HG02798 (cell line): ENCODE results near the gene SMAD3.

Experiments used
- ATAC-seq: cut with Tn5 transposase; IDR thresholded peaks from one replicate; pipeline ENCODE4 v1.9.1; 2021; ENCODE audit warnings: mild to moderate bottlenecking; ENCODE audit not compliant: unreplicated experiment, poor library complexity

SMAD3 gene

DNA sequence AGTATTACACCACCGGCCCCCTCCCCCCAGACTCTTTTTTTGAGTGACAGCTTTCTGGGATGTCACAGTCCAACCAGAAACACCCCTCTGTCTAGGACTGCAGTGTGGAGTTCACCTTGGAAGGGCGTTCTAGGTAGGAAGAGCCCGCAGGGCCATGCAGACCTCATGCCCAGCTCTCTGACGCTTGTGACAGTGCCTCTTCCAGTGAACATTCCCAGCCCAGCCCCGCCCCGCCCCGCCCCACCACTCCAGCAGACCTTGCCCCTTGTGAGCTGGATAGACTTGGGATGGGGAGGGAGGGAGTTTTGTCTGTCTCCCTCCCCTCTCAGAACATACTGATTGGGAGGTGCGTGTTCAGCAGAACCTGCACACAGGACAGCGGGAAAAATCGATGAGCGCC, 125.4 kb downstream of the SMAD3 start:
- ATAC-seq: no peak

- no peak for ATAC-seq
Observed at GRCh38 chr15:67192185-67192820, 126.9 kb downstream of the SMAD3 start.

- no peak for ATAC-seq
Observed at GRCh38 chr15:67193223-67193990, 128.0 kb downstream of the SMAD3 start.

DNA sequence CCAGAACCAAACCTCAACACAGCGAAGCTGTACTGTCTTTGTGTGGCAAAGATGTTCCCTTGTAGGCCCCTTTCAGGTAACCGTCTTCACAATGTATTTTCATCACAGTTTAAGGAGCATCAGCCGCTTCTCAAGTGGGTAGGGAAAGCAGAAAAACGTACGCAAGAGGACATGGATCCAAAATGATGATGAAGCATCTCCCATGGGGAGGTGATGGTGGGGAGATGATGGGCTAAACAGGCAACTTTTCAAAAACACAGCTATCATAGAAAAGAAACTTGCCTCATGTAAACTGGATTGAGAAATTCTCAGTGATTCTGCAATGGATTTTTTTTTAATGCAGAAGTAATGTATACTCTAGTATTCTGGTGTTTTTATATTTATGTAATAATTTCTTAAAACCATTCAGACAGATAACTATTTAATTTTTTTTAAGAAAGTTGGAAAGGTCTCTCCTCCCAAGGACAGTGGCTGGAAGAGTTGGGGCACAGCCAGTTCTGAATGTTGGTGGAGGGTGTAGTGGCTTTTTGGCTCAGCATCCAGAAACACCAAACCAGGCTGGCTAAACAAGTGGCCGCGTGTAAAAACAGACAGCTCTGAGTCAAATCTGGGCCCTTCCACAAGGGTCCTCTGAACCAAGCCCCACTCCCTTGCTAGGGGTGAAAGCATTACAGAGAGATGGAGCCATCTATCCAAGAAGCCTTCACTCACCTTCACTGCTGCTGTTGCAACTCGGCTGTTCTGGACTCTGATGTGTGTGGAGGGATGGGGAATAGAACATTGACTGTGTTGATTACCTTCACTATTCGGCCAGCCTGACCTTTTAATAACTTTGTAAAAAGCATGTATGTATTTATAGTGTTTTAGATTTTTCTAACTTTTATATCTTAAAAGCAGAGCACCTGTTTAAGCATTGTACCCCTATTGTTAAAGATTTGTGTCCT, 129.0 kb downstream of the SMAD3 start:
- no peak for ATAC-seq

DNA sequence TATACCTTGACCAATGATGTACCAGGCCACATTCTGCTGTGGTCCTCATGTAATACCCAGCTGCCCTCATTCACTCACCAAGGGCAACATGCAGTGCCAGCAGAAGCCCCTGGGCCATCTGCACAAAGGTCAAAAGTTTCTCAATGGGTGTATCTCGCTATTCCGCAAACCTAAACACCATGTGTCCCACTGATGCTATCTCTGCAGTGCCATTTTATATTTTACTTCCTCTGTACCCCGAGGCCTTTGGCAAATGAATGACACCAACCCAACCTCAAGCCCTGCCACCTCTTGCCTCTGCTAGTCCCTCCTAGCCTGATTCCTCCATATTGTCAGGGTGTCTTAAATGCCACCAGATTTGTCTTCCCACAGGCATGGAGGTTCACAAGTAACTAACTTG, 129.9 kb downstream of the SMAD3 start:
- ATAC-seq: no peak

DNA sequence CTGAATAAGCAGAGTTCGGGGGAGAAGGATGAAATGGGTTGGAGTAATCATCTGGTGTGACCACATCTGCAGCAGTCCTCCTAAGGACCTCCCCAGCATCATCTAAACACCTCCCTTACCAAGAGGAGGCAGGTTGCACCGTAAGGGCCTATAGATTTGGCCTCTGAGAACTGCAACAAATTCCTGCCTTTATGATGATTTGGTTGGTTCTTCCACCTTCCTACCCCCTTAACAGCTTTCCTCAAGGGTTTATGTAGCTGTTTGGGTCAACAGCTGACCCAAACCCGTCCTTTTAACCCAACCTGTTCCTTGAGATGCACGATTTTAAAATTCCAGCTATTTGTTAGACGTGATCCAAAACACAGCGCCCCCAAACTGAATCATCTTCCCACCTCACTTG, 130.8 kb downstream of the SMAD3 start:
- no peak for ATAC-seq

DNA sequence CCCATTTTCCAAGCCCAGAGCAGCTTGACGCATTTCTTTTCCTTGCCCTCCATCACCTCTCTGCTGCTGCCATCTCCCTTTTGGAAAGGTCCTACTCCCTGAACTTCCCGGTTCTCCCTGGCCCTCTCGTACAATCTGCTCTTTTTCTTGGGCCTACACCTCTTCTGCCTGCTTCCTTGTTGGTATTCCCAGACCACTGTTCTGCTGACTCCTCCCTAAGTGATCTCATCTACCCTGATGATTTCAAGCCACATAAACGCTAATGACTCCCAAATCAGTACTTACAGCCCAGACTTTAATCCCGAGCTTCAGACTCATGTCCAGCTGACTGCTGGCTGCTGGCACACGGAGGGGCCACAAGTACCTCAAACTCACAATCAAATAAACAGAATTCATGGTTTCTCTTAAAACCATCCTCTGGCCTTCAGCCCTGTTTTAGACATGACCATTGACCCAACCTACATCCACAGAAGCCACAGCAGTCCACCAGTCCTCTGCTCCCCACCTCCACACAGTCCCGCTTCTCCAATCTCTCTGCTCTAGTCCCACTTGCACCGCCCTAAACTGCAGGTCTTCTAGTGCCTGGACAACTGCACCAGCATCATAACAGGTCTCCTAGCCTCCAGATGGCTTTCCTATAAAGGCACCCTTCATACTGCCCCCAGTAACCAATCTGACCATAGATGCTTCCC, 131.4 kb downstream of the SMAD3 start:
- no peak for ATAC-seq

DNA sequence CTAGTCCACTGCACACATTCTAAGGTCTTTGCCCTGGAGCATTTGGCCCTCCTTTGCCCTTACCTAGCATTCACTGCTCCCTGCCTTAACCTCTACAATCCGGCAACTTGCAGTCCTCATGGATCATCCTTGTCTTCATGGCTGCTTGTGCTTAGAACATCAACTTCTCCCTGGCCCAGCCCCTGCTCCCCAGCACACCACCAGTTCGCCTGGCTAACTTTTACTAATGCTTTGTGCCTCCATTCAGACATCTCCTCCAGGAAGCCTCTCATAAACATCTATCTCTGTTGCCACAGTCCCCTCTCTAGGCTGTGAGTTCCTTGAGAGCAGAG, 131.9 kb downstream of the SMAD3 start:
- ATAC-seq: no peak

- peak; percentile 74 for ATAC-seq
Observed at GRCh38 chr15:67198157-67198754, 132.9 kb downstream of the SMAD3 start.

DNA sequence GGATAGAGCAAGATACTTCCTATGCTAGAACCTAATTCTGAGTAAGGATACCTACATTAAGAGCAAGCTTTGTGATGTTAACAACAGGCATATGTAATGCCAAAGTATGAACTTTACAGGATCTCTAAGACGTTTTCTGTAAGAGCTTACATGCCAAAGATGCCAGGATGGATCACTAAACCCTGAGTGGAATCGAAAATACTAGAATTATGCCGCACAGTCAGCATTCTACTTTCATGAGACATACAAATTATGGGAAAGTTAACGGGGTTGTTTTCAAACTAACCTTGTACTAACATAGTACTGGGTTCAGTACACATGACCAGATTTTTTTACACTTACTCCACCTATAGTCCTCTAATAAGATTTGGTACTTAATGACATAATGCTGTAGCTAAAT, 134.0 kb downstream of the SMAD3 start:
- no peak for ATAC-seq

DNA sequence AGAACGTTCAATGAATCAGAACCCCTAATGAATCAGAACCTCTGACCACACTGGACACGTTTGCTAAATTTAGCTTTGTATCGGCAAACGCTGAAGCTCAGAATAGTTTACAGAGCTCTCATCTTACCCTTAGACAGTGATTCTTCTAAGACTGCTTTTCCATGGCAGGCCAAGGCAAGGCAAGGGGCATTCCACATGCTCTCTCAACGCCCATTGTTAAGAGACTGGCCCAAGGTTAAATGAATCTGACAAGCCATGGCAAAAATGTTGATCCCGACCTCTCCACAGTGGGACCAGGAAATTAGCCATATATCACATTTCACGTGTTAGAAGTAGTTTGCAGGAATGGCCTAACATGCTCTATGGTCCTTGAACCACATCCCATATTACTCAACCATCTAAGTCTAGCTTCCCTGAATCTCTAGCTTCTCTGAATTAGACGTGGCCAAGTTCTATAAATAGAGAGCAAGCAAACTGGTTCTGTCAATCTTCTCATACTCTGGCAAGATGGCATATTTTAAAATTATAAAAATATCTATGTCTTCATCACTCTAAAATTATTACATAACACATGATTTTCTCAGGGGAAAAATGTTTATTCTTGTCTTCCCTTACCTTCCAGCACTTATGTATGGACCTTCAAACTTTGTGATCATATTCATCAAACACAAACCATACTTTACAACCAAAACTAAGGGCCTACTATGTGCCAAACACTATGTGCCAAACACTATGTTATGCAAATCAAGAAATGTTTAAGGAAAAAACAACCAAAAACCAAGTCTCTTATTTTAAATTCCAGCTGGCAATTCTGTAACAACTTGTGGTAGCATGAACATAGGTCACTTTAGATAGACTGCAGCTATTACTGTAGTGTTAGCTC, 134.7 kb downstream of the SMAD3 start:
- no peak for ATAC-seq

- no peak for ATAC-seq
Observed at GRCh38 chr15:67201136-67201535, 135.7 kb downstream of the SMAD3 start.

- no peak for ATAC-seq
Observed at GRCh38 chr15:67202091-67202490, 136.7 kb downstream of the SMAD3 start.

DNA sequence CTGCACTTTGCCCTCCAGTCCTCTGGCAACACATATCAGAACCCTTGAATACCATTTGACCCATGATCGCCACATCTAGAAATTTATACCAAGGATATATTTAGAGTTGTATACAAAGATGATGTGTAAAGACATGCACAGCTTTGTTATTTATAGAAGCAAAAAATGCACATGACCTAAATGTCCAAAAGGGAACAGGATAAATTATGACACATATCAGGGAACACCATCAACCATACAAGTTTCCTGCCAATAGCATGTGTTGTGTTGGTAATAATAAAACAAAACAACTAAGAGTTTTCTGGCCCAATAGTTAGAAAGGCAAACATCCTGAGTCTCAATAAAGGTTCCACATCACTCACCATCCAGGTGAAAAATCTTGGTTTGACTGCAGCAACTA, 137.6 kb downstream of the SMAD3 start:
- no peak for ATAC-seq

DNA sequence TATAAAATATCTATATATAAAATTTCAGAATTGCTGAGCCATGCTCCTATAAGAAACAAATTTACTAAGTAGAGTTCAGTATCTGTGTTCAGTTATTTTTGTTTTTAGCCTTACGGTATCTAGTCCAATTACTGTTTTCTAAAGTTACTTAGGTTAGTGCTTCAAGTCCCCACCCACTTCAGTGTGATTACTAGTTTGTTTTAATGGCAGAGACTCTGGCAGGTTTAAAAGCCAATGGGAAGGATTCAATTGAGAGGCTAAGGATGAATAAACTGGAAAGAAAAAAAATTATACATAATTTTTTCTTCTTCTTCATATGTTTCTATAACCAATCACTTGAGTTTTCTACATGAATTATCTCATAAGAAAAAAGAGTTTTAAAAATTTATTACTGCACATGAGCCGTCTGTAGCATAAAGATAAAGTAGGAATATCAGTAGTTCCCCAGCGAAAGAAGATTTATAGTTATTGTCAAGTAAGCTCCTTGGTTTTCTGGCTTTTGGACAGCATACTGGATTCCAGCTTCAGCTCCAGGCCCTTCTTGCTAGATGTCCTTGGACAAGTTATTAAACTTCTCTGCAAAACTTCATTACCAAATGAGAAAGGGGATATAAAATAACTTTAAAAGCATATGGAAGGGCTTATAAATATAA, 142.3 kb downstream of the SMAD3 start:
- no peak for ATAC-seq

DNA sequence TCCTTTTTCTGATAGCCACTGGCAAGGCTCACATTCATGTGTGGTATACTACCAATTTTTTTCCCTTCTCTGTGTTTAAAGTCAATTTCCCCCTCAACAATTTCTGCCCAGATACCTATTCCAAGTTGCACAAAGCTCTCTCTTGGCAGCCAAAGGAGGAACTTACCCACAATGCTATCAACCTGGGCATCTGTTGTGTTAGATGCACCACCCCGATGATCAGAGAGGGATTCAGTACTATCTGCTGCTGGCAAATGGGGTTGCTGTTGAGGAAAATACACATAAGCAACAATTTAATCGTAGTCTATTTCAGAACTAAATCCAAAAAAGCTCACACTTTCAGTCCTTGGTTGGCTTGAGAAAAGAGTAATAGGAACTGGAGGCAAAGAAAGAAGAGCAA, 143.0 kb downstream of the SMAD3 start:
- ATAC-seq: no peak

DNA sequence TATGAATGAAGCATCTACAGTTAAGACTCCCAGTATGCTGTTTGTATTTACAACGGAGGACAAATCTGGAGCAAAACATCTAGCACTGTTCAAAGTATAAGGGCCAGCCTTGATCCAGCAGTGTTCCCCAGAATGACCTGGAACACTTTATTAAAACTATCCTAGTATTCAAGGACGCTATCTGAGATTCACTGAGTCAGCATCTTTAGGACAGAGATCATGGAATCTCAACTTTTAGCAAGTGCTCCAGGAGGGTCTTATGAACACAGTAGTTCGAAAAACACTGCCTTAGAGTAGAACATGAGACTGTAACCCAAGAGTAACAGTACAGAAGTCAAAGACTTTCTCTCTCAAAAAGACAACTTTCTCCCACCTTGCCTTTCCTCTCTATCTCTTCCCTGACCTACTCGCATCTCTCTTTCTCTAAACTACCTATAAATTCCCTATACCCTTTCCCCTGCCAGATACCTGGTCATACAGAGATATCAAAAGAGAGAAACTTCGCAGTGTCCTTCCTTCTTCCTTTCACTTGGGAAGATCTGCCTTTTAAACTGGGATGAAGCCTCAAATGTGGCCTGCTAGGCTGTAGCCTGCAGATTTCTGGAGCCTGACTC, 145.3 kb downstream of the SMAD3 start:
- no peak for ATAC-seq

DNA sequence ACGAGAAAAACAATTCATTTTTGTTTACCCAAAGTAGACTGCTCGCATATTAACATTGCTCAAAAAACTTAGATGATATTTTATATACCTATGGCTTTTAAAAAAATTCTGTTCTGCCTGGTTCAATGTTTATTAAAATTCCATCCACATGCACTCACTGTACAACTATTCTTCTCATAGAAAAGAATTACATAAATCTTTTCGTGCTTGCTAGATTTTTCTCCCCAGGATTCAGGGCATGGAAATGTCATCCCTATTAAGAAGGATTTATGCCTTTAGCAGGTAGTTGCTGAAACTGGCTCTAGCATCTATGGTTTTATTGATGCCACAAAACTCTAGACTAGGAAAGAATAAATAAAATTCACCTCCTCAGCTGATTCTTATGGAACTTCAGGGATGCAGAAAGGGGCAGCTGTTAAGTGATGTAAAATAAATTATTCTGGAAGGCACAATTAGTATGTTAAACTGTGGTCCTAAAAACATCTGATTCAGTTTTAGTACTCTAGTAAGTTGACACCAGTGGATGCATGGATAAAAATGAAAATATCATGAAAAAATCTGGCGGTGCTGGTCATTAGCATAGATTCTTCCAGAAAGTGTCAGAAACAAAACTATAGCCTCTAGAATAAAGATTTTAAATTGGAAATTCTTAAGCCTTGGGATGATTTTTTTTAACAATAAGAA, 147.4 kb downstream of the SMAD3 start:
- ATAC-seq: no peak
